DOHH2 (cell line): ENCODE results near the gene TANC1.

Source experiments
- H3F3A ChIP-seq: fragments of 200-600 bp; sonication (generic), shearing (Covaris generic); 2 replicates; pipeline ENCODE4 v1.6.0; 2016; ENCODE audit warnings: antibody characterized with exemption, mild to moderate bottlenecking; ENCODE audit not compliant: control insufficient read depth, insufficient read depth
- H3K27ac ChIP-seq: fragments of 200-600 bp; sonication (generic); 2 replicates; pipeline ENCODE4 v1.5.1; 2014; ENCODE audit warnings: low read depth, mild to moderate bottlenecking, low read length, moderate library complexity
- H3K27me3 ChIP-seq: fragments of 200-600 bp; sonication (generic); 2 replicates; pipeline ENCODE4 v1.6.1; 2014; ENCODE audit warnings: mild to moderate bottlenecking, low read length, mixed read lengths; ENCODE audit not compliant: control insufficient read depth
- H3K36me3 ChIP-seq: fragments of 200-600 bp; sonication (generic); 2 replicates; pipeline ENCODE4 v1.6.1; 2014; ENCODE audit warnings: mild to moderate bottlenecking, low read length, moderate library complexity, mixed read lengths; ENCODE audit not compliant: control insufficient read depth
- H3K4me1 ChIP-seq: fragments of 200-600 bp; sonication (generic); 2 replicates; pipeline ENCODE4 v1.6.1; 2014; ENCODE audit warnings: mild to moderate bottlenecking, low read length, mixed read lengths; ENCODE audit not compliant: control insufficient read depth
- H3K4me2 ChIP-seq: fragments of 200-600 bp; sonication (generic); 2 replicates; pipeline ENCODE4 v1.6.0; 2014; ENCODE audit warnings: mild to moderate bottlenecking, low read length, moderate library complexity
- H3K4me3 ChIP-seq: fragments of 200-600 bp; sonication (generic); 2 replicates; pipeline ENCODE4 v1.5.1; 2014; ENCODE audit warnings: mild to moderate bottlenecking, low read length, mixed read lengths
- H3K79me2 ChIP-seq: fragments of 200-600 bp; sonication (generic); 2 replicates; pipeline ENCODE4 v1.6.1; 2014; ENCODE audit warnings: mild to moderate bottlenecking, low read length, mixed read lengths; ENCODE audit not compliant: control insufficient read depth
- H3K9me2 ChIP-seq: fragments of 200-600 bp; sonication (generic); replicated peaks from 2 replicates; pipeline ENCODE4 v1.6.1; 2014; ENCODE audit warnings: mild to moderate bottlenecking, low read length, mixed read lengths; ENCODE audit not compliant: control insufficient read depth
- H3K9me3 ChIP-seq: fragments of 200-600 bp; sonication (generic); 2 replicates; pipeline ENCODE4 v1.6.1; 2014; ENCODE audit warnings: antibody characterized with exemption, low read length, mixed read lengths; ENCODE audit not compliant: control insufficient read depth, insufficient read depth
- H4K20me1 ChIP-seq: fragments of 200-600 bp; sonication (generic); 2 replicates; pipeline ENCODE4 v1.6.0; 2014; ENCODE audit warnings: low read depth, mild to moderate bottlenecking, antibody characterized with exemption, low read length, moderate library complexity; ENCODE audit not compliant: control insufficient read depth, insufficient read depth
- EZH2phosphoT487 ChIP-seq: fragments of 200-600 bp; sonication (generic); IDR thresholded peaks from 2 replicates; pipeline ENCODE4 v1.6.1; 2017; ENCODE audit warnings: borderline replicate concordance, mild to moderate bottlenecking, antibody characterized with exemption, low read length, moderate library complexity, mixed read lengths
- TF ChIP-seq, protein P1 (sequence below): fragments of 200-600 bp; sonication (generic); IDR thresholded peaks from one replicate; pipeline ENCODE4 v1.5.1; 2014; ENCODE audit warnings: antibody characterized with exemption, mild to moderate bottlenecking, low read depth, low read length; ENCODE audit not compliant: poor library complexity, severe bottlenecking

Gene TANC1

GRCh38 chr2:159154366-159154765 is 185.9 kb downstream of the TANC1 start:
- Histone ChIP-seq H4K20me1 (no peaks in the 10 kb centered on the region), H3K9me2 (no peaks in the 10 kb centered on the region), H3K4me2 (no peak overlapping the region), H3K36me3 (no peaks in the 10 kb centered on the region), H3F3A (no peaks in the 10 kb centered on the region), H3K9me3 (no peaks in the 10 kb centered on the region), H3K4me1 (no peaks in the 10 kb centered on the region), H3K27me3 (peaks cover 7% of the 10 kb centered on the region; the same call in 1 of the 2 replicates), H3K4me3 (no peak overlapping the region), H3K79me2 (no peaks in the 10 kb centered on the region), H3K27ac (no peak overlapping the region)
- TF ChIP-seq EZH2phosphoT487: no peak
- TF ChIP-seq, protein P1, sequence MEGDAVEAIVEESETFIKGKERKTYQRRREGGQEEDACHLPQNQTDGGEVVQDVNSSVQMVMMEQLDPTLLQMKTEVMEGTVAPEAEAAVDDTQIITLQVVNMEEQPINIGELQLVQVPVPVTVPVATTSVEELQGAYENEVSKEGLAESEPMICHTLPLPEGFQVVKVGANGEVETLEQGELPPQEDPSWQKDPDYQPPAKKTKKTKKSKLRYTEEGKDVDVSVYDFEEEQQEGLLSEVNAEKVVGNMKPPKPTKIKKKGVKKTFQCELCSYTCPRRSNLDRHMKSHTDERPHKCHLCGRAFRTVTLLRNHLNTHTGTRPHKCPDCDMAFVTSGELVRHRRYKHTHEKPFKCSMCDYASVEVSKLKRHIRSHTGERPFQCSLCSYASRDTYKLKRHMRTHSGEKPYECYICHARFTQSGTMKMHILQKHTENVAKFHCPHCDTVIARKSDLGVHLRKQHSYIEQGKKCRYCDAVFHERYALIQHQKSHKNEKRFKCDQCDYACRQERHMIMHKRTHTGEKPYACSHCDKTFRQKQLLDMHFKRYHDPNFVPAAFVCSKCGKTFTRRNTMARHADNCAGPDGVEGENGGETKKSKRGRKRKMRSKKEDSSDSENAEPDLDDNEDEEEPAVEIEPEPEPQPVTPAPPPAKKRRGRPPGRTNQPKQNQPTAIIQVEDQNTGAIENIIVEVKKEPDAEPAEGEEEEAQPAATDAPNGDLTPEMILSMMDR: no peak

GRCh38 chr2:159155320-159155719 is 186.9 kb downstream of the TANC1 start:
- TF ChIP-seq, protein P1: no peak
- TF ChIP-seq EZH2phosphoT487: no peak
- no peaks in the 10 kb centered on the region for H3K36me3 ChIP-seq
- H3K27ac ChIP-seq: no peak overlapping the region
- H3F3A ChIP-seq: no peaks in the 10 kb centered on the region
- no peaks in the 10 kb centered on the region for H3K4me1 ChIP-seq
- H3K79me2 ChIP-seq: no peaks in the 10 kb centered on the region
- H3K9me2 ChIP-seq: no peaks in the 10 kb centered on the region
- no peak overlapping the region for H3K4me3 ChIP-seq
- no peaks in the 10 kb centered on the region; the same call in 1 of the 2 replicates for H3K27me3 ChIP-seq
- no peak overlapping the region for H3K4me2 ChIP-seq
- H3K9me3 ChIP-seq: no peaks in the 10 kb centered on the region
- no peaks in the 10 kb centered on the region for H4K20me1 ChIP-seq

- no peak overlapping the region for H3K4me3 ChIP-seq
- no peaks in the 10 kb centered on the region for H3K9me3 ChIP-seq
- no peaks in the 10 kb centered on the region for H3K27me3 ChIP-seq
- H3K9me2 ChIP-seq: no peaks in the 10 kb centered on the region
- H3K4me1 ChIP-seq: peaks cover under 1% of the 10 kb centered on the region
- TF ChIP-seq EZH2phosphoT487: no peak
- TF ChIP-seq, protein P1: no peak
- H3K4me2 ChIP-seq: no peak overlapping the region
- no peaks in the 10 kb centered on the region for H3K36me3 ChIP-seq
- no peak overlapping the region for H3K27ac ChIP-seq
- H3F3A ChIP-seq: no peaks in the 10 kb centered on the region
- no peaks in the 10 kb centered on the region for H4K20me1 ChIP-seq
- H3K79me2 ChIP-seq: no peaks in the 10 kb centered on the region
Measured at GRCh38 chr2:159155791-159156190, 187.4 kb downstream of the TANC1 start.

DNA sequence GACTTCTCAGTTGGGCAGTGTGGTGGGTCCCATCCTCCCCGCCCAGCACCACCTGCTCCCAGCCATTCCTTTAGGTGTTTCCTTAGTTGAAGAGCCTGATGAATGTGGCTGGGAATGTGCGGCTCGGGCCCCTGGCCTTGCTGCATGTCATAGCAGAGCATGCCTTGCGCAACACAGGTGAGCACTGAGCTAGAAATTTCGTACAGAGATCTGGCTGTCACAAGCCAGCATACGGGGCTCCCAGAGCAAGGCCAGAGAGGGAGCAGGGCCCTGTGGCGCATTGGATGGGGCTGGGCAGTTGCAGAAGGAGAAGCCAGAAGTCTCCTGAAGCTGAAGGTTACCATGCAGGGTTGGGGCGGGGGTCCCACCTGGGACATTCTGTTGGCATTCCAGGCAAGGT is 188.4 kb downstream of the TANC1 start:
- no peaks in the 10 kb centered on the region for H3K27me3 ChIP-seq

More for the DNA sequence above, 188.4 kb downstream of the TANC1 start:
- no peaks in the 10 kb centered on the region for H3K79me2 ChIP-seq
- H3K36me3 ChIP-seq: no peaks in the 10 kb centered on the region
- H3K4me1 ChIP-seq: peaks cover 5% of the 10 kb centered on the region
- H3K9me2 ChIP-seq: no peaks in the 10 kb centered on the region
- H3K9me3 ChIP-seq: no peaks in the 10 kb centered on the region
- no peaks in the 10 kb centered on the region for H3F3A ChIP-seq
- H3K4me2 ChIP-seq: no peak overlapping the region
- H3K27ac ChIP-seq: no peak overlapping the region
- TF ChIP-seq, protein P1: no peak
- TF ChIP-seq EZH2phosphoT487: no peak
- no peak overlapping the region for H3K4me3 ChIP-seq
- no peaks in the 10 kb centered on the region for H4K20me1 ChIP-seq
